Inflammatory macrophage (primary cell): Measurements from ENCODE around the gene DOCK4.

Source experiments
- DNase-seq, 2 donors: peaks; one replicate each; pipeline ENCODE4 v3.0.0-alpha.2; 2020 to 2022

Gene DOCK4

DNA sequence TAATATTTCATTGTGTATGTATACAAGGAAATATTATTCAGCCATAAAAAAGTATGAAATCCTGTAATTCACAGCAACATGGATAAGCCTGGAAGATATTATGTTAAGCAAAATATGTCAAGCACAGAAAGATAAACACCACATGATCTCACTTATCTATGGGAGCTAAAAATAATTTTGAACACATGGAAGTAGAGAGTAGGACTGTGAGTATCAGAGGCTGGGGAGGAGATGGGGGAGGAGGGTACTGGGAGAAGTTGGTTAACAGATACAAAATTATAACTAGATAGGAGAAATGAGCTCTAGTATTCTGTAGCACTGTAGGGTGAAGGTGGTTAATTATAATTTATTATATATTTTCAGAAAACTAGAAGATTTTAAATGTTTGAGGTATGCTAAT lies 132.7 kb downstream of the DOCK4 start:
- no peak for DNase-seq

- DNase-seq: no peak
These were observed 133.5 kb downstream of the DOCK4 start for GRCh38 chr7:112072541-112073245.

- no peak for DNase-seq
These were observed 134.3 kb downstream of the DOCK4 start for GRCh38 chr7:112071856-112072255.

DNA sequence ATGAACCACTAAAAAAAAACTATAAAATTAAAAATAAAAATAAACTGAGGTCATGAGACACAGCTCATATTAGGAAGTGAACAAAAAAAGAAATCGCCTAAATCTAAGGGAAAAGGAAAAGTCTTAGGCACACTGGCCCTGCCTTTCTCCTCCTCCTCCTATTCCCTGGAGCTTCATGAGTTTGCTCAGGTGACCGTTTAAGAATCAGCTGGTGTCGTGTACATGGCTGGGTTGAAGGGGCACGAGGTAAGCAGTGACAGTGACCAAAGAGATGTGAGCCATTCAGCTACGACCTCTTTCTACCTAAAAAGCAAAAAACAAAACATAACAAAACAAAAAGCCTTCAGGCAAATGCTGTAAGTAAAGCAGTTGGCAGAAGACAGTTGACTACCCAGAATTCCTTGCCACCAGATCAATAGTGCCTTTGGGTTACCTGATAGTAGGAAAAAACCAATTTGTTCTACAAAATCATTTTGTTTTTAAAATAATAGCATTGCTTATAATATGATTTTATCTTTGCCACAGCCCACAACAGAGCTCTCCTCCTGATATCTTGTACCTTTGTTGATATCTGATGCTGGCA lies 135.4 kb downstream of the DOCK4 start:
- no peak for DNase-seq

GRCh38 chr7:112069879-112070321 lies 136.3 kb downstream of the DOCK4 start:
- no peak for DNase-seq

DNA sequence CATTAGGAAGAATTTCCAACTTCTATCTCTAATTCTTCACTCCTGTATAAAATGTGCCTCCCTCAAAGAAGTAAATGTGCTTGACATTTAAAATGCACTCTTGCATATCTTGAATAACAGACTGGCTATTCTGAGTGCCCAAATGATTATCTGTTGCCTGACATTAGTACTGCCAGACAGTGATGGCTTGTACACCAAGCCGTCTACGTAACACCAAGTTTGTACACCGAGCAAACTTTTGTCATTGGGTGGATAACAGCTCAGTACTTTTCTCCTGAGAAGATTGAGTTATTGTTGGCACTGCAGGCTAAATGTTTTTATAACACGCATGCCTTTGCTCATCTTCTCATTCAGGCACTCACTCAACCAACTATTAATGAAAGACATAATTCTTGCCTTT lies 137.2 kb downstream of the DOCK4 start:
- no peak for DNase-seq

DNA sequence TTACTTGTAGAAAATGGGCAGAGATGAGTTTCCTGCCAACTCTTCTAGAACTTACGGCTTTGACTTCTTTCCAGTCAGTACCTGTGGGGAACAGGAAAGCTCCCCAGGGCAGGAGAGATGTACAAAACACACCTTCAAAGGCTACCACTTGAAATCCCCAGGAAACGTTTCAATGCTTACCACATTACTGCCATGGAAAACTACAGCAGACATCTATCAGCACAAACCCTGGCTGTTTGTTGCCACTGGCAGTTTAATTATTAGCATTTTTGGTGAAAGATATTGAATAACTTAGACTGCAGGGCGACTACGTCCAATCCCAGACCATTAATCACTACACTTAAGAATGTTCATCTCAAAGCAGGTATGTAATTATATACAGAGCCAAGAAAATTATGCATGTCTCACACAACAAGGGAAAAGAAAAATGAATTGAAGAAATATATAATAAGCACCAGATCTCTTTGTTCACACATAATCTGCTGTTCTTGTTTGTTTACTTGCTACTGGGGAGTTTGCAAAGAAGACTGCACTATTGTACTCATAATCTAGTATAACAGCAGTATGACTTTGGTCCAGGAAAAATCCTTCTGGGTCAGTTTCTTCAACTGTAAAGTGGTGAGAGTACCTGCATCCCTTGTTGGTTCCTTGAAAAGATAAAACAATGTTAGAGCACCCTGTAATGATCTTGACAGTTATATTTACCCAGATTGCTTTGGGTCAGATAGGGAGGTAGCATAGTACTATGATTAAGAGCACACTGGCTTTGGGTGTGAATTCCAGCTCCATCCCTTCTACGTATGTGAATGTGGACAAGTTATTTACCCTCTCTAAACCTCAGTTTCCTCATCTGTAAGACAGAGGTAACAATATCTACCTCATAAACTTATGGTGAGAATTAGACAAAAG lies 138.3 kb downstream of the DOCK4 start:
- DNase-seq: no peak

GRCh38 chr7:112067200-112067599 lies 139.0 kb downstream of the DOCK4 start:
- no peak for DNase-seq

DNA sequence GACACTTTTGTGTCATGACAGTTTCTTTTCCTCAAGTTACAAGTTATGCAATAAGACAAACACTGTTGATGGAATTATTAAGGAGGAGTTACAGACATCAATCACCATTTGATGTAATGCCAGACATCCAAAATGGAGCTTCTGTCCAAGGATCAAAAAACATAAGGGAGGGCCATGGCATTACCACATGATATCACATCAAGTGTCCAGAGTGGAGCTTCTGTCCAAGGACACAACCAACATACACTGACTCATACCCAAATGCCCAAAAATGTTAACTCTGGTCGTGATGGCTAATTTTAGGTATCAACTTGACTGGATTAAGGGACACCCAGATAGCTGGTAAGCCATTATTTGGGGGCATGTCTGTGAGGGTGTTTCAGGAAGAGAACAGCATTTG lies 140.4 kb downstream of the DOCK4 start:
- no peak for DNase-seq

GRCh38 chr7:112064627-112065385 lies 141.4 kb downstream of the DOCK4 start:
- no peak for DNase-seq

DNA sequence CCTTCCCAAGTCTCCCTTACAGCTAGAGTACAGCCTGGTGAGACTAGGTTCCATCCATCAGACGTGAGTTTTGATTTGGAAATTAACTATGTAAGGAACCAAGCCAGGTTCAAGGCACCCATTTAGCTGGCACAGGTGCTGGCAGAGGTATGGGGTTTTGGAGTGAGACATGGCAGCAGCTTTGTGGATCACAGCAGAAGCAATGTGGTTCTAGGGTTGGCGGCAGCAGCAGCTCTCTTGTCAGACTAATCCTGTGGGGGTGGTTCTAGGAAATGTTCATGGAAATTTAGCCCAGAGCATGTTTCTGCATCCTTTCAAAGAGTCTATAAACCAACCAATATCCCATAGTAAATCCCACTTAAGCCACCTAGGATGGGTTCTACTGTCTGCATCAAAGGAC lies 142.2 kb downstream of the DOCK4 start:
- no peak for DNase-seq

DNA sequence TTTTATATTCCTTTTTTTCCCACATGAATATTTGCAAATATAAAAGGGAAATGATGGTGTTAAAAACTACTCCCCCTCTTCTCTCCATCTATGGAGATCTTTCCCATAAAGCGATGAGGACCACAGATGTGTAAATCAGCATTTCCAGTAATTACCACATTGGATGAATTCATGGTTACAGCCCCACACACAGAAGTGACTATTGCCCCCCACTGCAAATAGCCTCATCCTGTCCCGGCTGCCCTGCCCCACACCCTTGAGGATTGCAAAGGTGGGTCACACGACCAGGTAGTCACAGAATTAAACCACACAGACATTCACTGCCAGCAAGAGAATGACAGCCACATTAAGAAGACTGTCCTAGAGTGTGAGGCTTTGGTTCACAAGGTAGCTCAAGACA lies 145.1 kb downstream of the DOCK4 start:
- no peak for DNase-seq

DNA sequence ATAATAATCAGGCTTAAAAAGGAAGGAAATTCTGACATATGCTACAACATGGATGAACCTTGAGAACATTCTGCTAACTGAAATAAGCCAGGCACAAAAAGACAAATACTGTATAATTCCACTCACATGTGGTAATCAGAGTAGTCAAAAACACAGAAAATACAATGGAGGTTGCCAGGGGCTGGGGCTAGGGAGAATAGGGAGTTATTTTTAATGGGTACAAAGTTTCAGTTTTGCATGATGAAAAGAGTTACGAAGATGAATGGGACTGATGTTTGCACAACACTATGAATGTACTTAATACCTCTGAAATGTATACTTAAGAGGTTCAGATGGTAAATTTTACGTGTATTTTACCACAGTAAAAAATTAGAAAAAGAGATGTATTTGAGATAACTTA lies 145.6 kb downstream of the DOCK4 start:
- DNase-seq: no peak

DNA sequence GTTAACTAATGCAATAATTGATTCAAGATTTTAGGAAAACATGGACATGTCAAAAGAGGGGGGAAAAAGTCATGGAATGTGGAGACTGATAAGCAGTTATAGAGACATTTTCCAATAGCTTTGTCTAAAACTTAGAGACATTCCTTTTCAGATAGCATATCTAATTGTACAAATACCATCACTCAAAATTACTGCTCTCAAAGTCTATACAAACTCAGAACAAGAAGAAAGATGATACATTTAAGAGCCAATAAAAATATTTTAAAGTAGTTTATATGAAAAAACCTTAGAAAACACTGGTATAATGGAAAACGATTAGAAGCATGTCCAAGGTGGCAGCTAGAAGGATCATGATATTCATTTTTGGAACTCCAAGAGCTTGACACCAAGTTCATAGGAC lies 146.5 kb downstream of the DOCK4 start:
- DNase-seq: no peak

GRCh38 chr7:112058686-112059085 lies 147.5 kb downstream of the DOCK4 start:
- DNase-seq: peak; percentile 4 to 21

GRCh38 chr7:112056409-112056808 lies 149.8 kb downstream of the DOCK4 start:
- DNase-seq: peak in 1 of 2 donors; percentile 10

GRCh38 chr7:112053737-112054069 lies 152.5 kb downstream of the DOCK4 start:
- DNase-seq: no peak

GRCh38 chr7:112052993-112053736 lies 153.0 kb downstream of the DOCK4 start:
- DNase-seq: no peak

- peak; percentile 4 to 18 for DNase-seq
These were observed 153.7 kb downstream of the DOCK4 start for GRCh38 chr7:112052498-112052897.

DNA sequence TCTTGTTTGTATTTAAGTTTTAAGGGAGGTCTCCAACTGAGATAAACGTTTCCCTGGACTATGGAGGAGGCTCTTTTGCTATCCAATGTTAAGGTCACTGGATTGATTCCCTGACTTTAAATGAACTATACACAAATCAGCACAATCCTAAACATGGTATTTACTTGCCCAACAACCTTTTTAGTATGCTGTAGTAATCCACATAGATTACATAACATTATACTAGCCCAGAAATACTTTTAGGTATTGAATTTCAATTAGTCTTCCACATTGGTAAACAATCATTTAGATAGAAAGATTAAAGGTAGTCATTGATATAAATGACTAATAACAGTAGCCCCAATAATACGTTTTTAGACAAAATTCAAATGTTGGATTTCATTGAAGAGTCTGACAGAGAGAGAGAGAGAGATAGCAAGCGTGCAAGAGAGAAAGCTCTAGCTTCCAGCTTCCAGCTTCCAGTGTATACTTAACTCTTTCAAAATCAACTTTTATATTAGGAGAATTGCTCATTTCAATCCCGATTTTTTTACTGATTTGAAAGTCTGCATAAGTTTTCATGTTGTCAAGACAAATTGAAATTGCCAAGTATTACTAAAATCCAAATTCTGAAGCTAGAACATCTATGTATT lies 155.8 kb downstream of the DOCK4 start:
- DNase-seq: no peak

DNA sequence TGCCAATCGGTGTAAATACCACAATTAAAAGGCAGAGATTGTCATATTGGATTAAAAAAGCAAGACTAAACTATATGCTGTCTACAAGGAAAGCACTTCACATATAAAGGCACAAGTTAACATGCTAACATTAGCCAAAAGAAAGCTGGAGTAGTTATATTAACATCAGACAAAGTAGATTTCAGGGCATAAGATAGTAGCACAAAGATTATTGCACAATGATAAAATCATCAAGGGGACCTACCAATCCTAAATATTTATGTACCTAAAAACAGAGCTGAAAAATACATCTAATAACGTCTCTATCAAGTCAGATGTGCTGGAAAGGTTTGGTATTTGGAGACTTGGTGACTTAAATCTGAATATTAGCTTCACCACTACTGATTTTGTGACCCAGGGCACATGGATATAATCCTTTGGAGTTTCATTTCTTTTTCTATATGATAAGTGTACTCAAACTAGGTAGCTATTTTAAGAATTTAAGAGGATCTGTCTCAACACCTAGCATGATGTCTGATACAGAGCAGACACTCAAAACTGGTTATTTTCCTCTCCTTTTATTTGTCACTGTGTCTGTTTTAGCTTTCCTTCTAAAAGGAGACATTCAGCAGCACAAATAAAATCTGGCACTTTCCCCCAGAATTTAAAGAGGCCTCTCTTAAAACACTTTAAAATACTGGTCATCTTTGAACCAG lies 156.5 kb downstream of the DOCK4 start:
- no peak for DNase-seq
